GM18526 (cell line): Measurements from ENCODE around the gene TEKTIP1.

Source experiments
- POLR2A ChIP-seq: IDR thresholded peaks from 3 replicates; pipeline ENCODE4 v1.6.1; 2011; ENCODE audit not compliant: insufficient read length; ENCODE audit errors: extremely low read depth

Gene TEKTIP1

DNA sequence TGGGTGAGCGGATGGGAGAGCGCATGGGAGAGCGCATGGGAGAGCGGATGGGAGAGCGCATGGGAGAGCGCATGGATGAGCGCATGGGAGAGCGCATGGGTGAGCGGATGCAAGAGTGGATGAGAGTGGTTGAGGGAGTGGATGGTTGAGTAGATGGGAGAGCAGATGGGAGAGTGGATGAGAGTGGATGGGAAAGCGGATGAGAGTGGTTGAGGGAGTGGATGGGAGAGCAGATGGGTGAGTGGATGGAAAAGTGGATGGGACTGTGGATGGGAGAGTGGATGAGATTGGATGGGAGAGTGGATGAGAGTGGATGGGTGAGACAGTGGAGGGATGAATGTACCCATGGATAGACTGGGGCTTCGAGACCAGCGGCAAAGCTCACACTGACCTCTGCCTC, 8.6 kb upstream of the TEKTIP1 start:
- no peak for TF ChIP-seq POLR2A

DNA sequence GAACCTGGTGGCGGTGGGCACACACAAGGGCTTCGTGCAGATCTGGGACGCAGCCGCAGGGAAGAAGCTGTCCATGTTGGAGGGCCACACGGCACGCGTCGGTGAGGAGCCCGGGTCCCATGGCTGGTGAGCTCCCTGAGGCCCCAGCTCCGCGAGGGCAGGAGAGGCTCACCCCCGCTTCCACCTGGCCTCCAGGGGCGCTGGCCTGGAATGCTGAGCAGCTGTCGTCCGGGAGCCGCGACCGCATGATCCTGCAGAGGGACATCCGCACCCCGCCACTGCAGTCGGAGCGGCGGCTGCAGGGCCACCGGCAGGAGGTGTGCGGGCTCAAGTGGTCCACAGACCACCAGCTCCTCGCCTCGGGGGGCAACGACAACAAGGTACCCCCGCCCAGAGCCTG, 7.3 kb upstream of the TEKTIP1 start:
- no peak for TF ChIP-seq POLR2A

DNA sequence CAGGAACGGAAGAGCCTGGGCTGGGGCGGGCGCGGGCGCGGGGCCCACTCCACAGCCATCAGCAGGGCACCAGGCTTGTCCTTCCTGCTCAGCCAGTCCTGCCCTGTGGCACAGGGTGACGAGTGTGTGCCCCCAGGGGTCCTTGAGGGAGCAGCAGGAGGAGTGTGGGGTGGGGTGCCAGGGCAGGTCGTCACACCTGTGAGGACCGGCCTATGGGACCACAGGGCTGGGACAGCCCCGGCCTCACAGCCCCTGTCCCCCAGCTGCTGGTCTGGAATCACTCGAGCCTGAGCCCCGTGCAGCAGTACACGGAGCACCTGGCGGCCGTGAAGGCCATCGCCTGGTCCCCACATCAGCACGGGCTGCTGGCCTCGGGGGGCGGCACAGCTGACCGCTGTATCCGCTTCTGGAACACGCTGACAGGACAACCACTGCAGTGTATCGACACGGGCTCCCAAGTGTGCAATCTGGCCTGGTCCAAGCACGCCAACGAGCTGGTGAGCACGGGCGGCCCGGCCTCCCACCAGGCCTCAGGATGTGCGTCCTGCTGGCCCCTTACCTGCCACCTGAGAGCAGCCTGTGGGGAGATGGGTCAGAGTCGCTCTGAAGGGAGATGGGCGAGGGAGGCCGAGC, 6.7 kb upstream of the TEKTIP1 start:
- no peak for TF ChIP-seq POLR2A

DNA sequence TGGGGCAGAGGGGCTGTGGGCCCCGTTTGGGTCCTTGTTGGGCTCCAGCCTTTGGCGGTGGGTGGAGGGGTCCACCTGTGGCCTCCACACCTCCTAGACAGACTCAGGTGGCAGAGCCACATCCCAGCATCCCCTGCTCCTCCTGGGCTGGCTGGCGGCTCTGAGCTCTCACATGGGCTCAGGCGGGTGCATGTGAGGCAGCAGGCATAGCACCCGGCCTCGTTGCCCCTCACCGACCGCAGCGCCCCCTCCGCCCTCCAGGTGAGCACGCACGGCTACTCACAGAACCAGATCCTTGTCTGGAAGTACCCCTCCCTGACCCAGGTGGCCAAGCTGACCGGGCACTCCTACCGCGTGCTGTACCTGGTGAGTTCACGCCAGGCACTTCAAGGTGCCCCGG, 5.9 kb upstream of the TEKTIP1 start:
- TF ChIP-seq POLR2A = no peak

DNA sequence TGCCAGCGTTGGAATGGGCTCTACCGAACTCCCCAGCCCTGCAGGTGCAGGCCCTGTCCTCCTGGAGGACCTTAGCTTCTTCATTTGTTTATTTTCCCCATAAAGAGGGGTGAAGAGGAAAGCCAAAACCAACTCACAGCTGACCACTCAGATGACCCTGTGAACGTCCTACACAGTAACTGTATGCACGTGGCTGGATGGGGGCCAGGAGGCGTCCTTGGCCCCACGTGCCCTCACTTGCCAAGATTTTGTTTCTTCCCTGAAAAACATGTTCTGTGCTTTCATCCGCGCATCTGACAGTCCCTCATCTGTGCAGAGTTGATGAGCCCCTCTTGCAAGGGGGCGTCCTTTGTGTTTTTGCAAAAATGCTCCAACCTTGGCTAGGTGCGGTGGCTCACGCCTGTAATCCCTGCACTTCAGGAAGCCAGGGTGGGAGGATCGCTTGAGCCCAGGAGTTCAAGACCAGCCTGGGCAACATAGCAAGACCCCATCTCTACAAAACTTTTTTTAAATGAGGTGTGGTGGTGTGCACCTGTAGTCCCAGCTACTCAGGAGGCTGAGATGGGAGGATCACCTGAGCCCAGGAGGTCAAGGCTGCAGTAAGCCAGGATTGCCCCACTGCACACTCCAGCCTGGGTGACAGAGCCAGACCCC, 5.3 kb upstream of the TEKTIP1 start:
- no peak for TF ChIP-seq POLR2A

DNA sequence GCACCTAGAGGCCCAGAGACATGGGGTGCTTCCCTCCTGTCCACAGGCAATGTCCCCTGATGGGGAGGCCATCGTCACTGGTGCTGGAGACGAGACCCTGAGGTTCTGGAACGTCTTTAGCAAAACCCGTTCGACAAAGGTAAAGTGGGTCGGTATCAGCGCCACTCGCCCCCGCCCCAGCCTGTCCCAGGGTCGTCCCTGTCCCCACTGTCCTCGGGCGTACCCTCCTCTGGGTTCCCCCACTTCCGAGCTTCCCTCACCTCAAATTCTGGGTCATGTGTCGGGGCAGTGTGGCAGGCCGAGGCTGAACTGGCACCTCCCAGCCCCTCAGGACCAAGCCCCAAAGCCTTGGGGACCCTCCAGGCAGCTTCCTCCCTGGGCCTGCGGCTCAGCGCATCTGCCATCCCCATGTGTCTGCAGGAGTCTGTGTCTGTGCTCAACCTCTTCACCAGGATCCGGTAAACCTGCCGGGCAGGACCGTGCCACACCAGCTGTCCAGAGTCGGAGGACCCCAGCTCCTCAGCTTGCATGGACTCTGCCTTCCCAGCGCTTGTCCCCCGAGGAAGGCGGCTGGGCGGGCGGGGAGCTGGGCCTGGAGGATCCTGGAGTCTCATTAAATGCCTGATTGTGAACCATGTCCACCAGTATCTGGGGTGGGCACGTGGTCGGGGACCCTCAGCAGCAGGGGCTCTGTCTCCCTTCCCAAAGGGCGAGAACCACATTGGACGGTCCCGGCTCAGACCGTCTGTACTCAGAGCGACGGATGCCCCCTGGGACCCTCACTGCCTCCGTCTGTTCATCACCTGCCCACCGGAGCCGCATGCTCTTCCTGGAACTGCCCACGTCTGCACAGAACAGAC, 4.4 kb upstream of the TEKTIP1 start:
- no peak for TF ChIP-seq POLR2A

DNA sequence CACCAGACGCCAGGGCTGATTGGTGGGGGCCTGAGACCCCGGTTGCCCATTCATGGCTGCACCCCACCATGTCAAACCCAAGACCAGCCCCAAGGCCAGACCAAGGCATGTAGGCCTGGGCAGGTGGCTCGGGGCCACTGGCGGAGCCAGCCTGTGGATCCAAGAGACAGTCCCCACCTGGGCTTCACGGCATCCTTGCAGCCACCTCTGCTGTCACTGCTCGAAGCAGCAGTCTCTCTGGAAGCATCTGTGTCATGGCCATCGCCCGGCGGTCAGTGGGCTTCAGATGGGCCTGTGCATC, 3.8 kb upstream of the TEKTIP1 start:
- no peak for TF ChIP-seq POLR2A

DNA sequence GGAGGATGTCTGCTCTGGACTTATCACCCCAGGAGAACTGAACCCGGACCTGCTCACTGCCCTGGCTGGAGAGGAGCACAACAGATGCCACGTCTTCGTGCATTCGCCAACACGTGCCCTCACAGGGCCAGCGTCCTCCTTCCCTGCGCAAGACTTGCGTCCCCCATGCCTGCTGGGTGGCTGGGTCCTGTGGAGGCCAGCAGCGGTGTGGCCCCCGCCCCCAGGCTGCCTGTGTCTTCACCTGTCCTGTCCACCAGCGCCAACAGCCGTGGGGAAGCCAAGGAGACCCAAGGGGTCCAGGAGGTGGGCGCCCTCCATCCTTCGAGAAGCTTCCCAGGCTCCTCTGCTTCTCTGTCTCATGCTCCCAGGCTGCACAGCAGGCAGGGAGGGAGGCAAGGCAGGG, 3.4 kb upstream of the TEKTIP1 start:
- TF ChIP-seq POLR2A = no peak

DNA sequence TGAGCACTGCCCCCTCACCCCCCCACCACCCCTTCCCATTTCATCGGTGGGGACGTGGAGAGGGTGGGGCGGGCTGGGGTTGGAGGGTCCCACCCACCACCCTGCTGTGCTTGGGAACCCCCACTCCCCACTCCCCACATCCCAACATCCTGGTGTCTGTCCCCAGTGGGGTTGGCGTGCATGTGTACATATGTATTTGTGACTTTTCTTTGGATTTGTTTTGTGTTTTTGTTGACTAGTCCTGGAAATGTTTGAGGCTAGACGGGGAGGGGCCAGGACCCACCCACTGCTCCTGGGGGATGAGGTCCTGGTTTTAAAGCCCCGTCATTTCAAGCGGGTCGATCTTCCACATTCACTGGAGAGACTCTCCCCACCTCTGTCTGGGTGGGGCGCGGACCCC, 3.0 kb upstream of the TEKTIP1 start:
- TF ChIP-seq POLR2A = no peak

DNA sequence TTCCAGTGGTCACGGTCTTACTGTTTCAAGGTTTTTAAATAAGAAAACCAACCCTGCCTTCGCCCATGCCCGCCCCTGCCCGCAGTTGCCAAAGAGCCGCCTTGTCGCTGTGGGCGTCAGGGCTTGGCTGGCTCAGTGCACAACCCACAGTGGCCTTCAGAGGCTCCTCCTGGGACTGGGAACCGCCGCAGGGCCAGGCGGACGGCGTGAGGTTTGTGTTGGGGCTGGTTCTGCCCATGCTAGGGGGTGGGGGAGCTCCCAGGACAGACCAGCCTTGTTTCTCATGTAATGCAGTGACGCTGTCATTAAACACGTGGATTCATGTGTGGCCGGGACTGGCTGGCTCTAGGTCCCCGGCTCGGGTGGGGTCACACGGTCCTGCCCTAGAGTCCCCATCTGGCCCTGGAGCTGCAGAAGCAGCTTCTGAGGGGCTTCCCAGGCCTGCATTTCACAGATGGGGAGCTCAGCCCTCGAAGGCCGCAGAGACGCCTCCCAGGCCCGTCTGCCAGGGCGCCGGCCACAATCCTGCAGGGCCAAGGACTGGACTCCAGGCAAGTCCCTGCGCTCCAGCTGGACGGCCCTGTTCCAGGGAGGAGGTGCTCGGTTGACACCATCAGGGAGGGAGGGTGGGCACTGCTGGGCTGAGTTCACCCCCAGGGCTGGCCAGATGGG, 2.4 kb upstream of the TEKTIP1 start:
- no peak for TF ChIP-seq POLR2A

DNA sequence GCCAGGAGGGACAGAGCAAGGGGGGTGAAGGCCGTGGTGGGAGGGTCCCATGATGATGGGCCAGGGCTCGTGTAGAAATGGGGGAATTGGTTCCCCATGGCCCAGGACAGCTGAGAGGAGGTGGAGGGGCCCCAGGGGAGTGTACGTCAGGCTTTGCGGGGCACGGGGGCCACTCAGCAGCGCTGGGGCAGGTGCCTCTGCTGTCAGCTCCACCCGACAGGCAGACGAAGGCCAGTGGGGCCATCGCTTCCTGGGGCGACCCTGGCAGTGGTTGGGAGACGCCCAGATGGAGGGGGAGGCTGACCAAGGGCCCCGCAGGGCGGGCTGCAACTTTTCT, 1.9 kb upstream of the TEKTIP1 start:
- TF ChIP-seq POLR2A = no peak

DNA sequence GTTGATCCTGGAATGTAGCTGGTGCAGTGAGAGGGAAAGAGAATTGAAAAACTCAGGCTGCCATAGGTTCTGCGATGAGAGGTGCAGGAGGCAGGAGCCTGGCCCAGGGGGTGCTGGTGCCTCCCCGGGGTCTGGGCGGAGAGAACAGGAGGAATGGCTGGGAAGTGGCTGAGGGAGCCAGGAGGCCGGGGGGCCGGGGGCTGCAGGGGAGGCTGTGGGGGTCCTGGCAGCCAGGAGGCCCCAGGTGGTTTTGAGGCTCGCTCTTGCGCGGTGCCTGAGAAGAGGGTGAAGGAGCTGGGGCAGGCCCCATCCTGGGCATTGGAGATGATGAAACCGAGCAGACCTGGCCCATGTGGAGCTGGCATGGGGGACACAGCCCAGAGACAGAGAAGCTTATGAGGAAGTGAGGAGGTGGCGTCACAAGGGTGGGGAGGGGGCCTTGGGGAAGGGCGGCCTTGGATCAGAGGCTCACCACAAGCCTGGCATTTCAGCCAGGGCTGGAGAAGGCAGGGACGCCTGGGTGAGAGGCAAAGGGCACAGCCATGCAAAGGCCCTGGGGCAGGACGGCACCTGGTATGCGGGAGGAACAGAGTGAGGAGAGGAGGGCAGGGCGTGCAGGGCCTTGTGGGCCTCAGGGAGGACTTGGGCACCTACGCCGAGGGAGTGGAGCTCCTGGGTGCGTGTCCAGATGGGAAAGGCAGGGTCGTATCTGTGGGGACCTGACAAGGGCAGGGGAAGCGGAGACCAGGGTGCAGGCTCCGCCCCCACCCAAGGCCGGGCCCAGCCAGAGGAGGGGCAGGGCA, 1.3 kb upstream of the TEKTIP1 start:
- TF ChIP-seq POLR2A = no peak

DNA sequence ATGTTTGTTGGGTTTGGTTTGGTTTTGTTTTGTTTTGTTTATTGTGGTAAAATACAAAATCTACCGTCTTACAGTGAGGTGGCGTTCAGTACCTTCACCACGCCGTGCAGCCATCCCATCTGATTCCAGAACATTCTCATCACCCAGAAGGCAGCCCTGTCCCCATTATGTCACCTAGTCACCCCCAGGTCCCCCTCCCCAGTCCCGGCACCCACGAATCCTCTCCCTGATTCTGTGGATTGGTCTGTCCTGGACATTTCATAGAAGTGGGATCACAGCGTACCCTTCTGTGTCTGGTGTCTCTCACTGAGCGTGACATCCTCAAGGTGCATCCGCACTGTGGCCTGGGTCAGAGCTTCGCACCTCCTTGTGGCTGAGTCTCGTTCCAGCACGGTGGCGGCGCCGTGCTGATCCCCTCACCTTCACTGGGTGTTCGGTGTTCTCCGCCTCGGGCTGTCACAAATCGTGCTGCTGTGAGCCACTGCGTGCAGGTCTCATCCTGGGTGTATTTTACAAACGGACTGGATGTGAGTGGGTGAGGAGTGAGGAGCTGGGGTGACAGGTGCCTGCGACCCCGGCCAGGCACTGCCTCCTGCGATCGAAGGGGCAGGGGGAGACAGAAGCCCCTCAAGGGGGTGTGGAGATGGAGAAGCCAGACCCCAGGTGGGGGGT, 580 bp upstream of the TEKTIP1 start:
- TF ChIP-seq POLR2A = no peak

DNA sequence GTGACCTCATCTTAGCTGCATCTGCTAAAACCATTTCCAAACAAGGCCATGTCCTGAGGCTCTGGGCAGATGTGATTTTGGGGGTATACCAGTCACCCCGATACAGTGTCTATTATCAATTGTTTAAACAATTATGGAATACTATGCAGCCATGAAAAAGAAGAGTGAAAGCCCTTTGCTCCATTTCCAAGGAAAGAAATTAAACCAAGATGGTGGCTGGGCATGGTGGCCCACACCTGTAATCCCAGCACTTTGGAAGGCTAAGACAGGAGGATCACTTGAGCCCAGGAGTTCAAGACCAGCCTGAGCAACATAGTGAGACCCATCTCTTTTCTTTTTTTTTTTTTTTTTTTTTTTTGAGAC, 763 bp downstream of the TEKTIP1 start:
- TF ChIP-seq POLR2A = no peak
